HepG2 (cell line): Measurements from ENCODE around the gene POLRMT. TPM values are rescaled to one million over a fixed set of nuclear protein-coding genes. Genes with fewer than 3 reads are reported as not detected.

Experiments
- DR1 ChIP-seq: sonication (generic); formaldehyde crosslinking; IDR thresholded peaks from 2 replicates; pipeline ENCODE4 v1.8.0; 2021; ENCODE audit warnings: mild to moderate bottlenecking, missing genetic modification reagents, inconsistent platforms
- FOXA3 ChIP-seq: IDR thresholded peaks from 2 replicates; pipeline ENCODE4 v1.6.1; 2016; ENCODE audit warnings: missing genetic modification reagents, missing compliant biosample characterization
- HNRNPUL1 ChIP-seq: fragments of 200-400 bp; formaldehyde crosslinking; IDR thresholded peaks from 2 replicates; pipeline ENCODE4 v1.6.1; 2017; ENCODE audit warnings: low read depth, mild to moderate bottlenecking, low read length, moderate library complexity
- HOXA3 ChIP-seq: sonication (generic); formaldehyde crosslinking; IDR thresholded peaks from 2 replicates; pipeline ENCODE4 v1.5.0; 2020; ENCODE audit warnings: missing genetic modification reagents
- KLF9 ChIP-seq: IDR thresholded peaks from 2 replicates; pipeline ENCODE4 v1.6.1; 2016; ENCODE audit warnings: low read depth
- MIXL1 ChIP-seq: IDR thresholded peaks from 2 replicates; pipeline ENCODE4 v1.6.1; 2016
- POLR2G ChIP-seq: fragments of 200-400 bp; formaldehyde crosslinking; IDR thresholded peaks from 2 replicates; pipeline ENCODE4 v1.6.1; 2018; ENCODE audit warnings: mild to moderate bottlenecking, low read depth, low read length, moderate library complexity
- RBM22 ChIP-seq: fragments of 200-400 bp; formaldehyde crosslinking; optimal IDR thresholded peaks from 2 replicates; pipeline ENCODE3; 2017; ENCODE audit warnings: mild to moderate bottlenecking, low read length, moderate library complexity
- RFX3 ChIP-seq: IDR thresholded peaks from 2 replicates; pipeline ENCODE4 v1.6.1; 2016; ENCODE audit warnings: missing biosample characterization, missing genetic modification reagents
- SMAD1 ChIP-seq: sonication (generic); formaldehyde crosslinking; IDR thresholded peaks from 2 replicates; pipeline ENCODE4 v1.4.0; 2020; ENCODE audit warnings: missing genetic modification reagents, low read depth, mild to moderate bottlenecking, borderline replicate concordance
- SOX5 ChIP-seq: IDR thresholded peaks from 2 replicates; pipeline ENCODE4 v1.6.1; 2016; ENCODE audit warnings: borderline replicate concordance
- YEATS4 ChIP-seq: sonication (generic); formaldehyde crosslinking; IDR thresholded peaks from 2 replicates; pipeline ENCODE4 v1.4.0; 2020; ENCODE audit warnings: missing genetic modification reagents, borderline replicate concordance
- ZNF282 ChIP-seq: fragments of 450-650 bp; IDR thresholded peaks from 2 replicates; pipeline ENCODE4 v1.6.1; 2018; ENCODE audit not compliant: partially characterized antibody
- ZNF430 ChIP-seq: sonication (generic); formaldehyde crosslinking; IDR thresholded peaks from 2 replicates; pipeline ENCODE4 v1.9.0; 2021; ENCODE audit warnings: mild to moderate bottlenecking, missing genetic modification reagents
- ZNF547 ChIP-seq: sonication (generic); formaldehyde crosslinking; IDR thresholded peaks from 2 replicates; pipeline ENCODE4 v1.5.1; 2020; ENCODE audit warnings: mild to moderate bottlenecking, missing genetic modification reagents
- ZNF598 ChIP-seq: sonication (generic); formaldehyde crosslinking; IDR thresholded peaks from 2 replicates; pipeline ENCODE4 v1.5.1; 2020; ENCODE audit warnings: mild to moderate bottlenecking, missing genetic modification reagents, borderline replicate concordance
- ZNF746 ChIP-seq: sonication (generic); formaldehyde crosslinking; IDR thresholded peaks from 2 replicates; pipeline ENCODE4 v1.8.0; 2022; ENCODE audit warnings: mild to moderate bottlenecking, missing genetic modification reagents
- ZNF816 ChIP-seq: sonication (generic); formaldehyde crosslinking; IDR thresholded peaks from 2 replicates; pipeline ENCODE4 v1.8.0; 2022; ENCODE audit warnings: missing genetic modification reagents, mild to moderate bottlenecking, borderline replicate concordance
- ZNF879 ChIP-seq: sonication (generic); formaldehyde crosslinking; IDR thresholded peaks from 2 replicates; pipeline ENCODE4 v1.8.1; 2023; ENCODE audit warnings: missing genetic modification reagents
- ZSCAN21 ChIP-seq: sonication (generic); formaldehyde crosslinking; IDR thresholded peaks from 2 replicates; pipeline ENCODE4 v1.8.0; 2022; ENCODE audit warnings: mild to moderate bottlenecking, missing genetic modification reagents, moderate library complexity, borderline replicate concordance
- ZSCAN30 ChIP-seq: sonication (generic); formaldehyde crosslinking; IDR thresholded peaks from 2 replicates; pipeline ENCODE4 v1.5.0; 2020; ENCODE audit warnings: mild to moderate bottlenecking, missing genetic modification reagents
- polyA plus RNA-seq, 8 experiments: library from polyadenylated mRNA; depleted of rRNA in 3 of 8; stranded (reverse) in 7 of 8; unstranded in 1 of 8; fragments of >200 nt; fragmentation: Illumina TruSeq in 4 of 8; extraction: Trizol in 4 of 8; gene quantifications; 2 replicates each; pipeline versions ENCODE4 v1.2.1 to v1.2.3, GENCODE V29; 2011 to 2016; ENCODE audit warnings: low read depth in 4 of 8, missing spikeins in 1 of 8, mixed read lengths in 1 of 8; ENCODE audit not compliant: insufficient read depth in 1 of 8
- total RNA-seq, 5 experiments: library from RNA; depleted of rRNA; stranded (reverse); fragments of >200 nt; fragmentation: Illumina TruSeq; extraction: Trizol; gene quantifications; 2 replicates each; pipeline ENCODE4 v1.2.3, GENCODE V29; 2016; ENCODE audit warnings: low read depth in 1 of 5
- TF ChIP-seq, protein P1 (sequence below): sonication (generic); formaldehyde crosslinking; IDR thresholded peaks from 2 replicates; pipeline ENCODE4 v1.4.0; 2020; ENCODE audit warnings: mild to moderate bottlenecking, missing genetic modification reagents
- TF ChIP-seq, protein P2 (sequence below): conservative IDR thresholded peaks from 2 replicates; pipeline ENCODE4 v1.6.1; 2018; ENCODE audit warnings: missing genetic modification reagents
- TF ChIP-seq, protein P3 (sequence below): sonication (generic); formaldehyde crosslinking; IDR thresholded peaks from 2 replicates; pipeline ENCODE4 v1.5.0; 2020; ENCODE audit warnings: missing genetic modification reagents, mild to moderate bottlenecking, borderline replicate concordance
- TF ChIP-seq, protein P4 (sequence below): sonication (generic); formaldehyde crosslinking; IDR thresholded peaks from 2 replicates; pipeline ENCODE4 v1.4.0; 2020; ENCODE audit warnings: missing genetic modification reagents
- TF ChIP-seq, protein P5 (sequence below): sonication (generic); formaldehyde crosslinking; IDR thresholded peaks from 2 replicates; pipeline ENCODE4 v1.5.0; 2020; ENCODE audit warnings: missing genetic modification reagents

Gene POLRMT
- total and polyA plus RNA-seq, 2 of the 13 experiments (the other 11 are each of a cell fraction or from before 2014, with no cell fraction given) = 78.0 to 101 TPM

DNA sequence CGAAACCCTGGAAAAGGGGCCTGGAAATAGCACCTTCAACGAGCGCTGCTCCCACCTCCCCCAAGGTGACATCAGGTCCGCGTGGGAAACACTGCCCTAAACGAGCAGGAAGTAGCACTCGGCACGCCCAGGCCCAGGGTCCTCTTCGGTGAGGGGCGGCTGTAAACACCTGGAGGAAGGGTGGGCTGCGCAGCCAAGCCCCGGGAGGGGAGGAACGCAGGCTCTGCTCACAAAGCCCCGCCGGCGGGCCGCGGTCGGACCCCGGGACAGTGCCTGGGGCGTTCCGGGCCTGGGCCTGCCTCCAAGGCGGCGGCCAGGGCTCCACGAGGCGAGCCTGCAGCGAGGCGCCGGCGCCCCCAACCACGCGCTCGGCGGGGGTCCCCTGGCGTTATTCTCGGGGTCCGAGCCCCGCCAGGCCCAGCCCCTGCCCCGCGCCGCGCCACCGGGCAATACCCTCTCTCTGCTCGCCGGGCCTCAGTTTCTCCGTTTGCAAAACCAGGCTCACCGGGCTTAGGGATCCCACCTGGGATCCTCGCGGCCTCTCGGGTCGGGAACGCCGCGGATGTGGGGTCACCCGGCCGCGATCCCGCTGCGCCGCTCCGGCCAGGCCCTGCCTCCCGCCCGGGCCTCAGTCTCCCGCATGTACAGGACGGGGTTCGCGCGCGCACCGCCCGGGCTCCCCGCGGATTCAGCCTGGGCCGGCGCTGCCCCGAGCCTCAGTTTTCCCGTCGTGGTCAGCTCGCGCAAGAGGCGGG is 29.0 kb upstream of the POLRMT start (continued):
- peak; percentile 77 for TF ChIP-seq ZNF816 (CRISPR knock-in tag)
- no peak for TF ChIP-seq KLF9 (CRISPR knock-in tag)
- TF ChIP-seq, protein P1, sequence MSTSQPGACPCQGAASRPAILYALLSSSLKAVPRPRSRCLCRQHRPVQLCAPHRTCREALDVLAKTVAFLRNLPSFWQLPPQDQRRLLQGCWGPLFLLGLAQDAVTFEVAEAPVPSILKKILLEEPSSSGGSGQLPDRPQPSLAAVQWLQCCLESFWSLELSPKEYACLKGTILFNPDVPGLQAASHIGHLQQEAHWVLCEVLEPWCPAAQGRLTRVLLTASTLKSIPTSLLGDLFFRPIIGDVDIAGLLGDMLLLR (CRISPR knock-in tag) = no peak
- no peak for TF ChIP-seq SMAD1 (CRISPR knock-in tag)
- TF ChIP-seq HOXA3 (CRISPR knock-in tag) = 0 out of 2 replicates have a peak, but pooled peaks have one; percentile 10
- TF ChIP-seq POLR2G = peak; percentile 51; the same call in 1 of the 2 replicates
- no peak for TF ChIP-seq SOX5
- TF ChIP-seq, protein P2, sequence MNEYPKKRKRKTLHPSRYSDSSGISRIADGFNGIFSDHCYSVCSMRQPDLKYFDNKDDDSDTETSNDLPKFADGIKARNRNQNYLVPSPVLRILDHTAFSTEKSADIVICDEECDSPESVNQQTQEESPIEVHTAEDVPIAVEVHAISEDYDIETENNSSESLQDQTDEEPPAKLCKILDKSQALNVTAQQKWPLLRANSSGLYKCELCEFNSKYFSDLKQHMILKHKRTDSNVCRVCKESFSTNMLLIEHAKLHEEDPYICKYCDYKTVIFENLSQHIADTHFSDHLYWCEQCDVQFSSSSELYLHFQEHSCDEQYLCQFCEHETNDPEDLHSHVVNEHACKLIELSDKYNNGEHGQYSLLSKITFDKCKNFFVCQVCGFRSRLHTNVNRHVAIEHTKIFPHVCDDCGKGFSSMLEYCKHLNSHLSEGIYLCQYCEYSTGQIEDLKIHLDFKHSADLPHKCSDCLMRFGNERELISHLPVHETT (CRISPR knock-in tag) = no peak
- no peak for TF ChIP-seq ZSCAN30 (CRISPR knock-in tag)
- TF ChIP-seq ZNF879 (CRISPR knock-in tag) = no peak
- no peak for TF ChIP-seq RFX3 (CRISPR knock-in tag)
- no peak for TF ChIP-seq ZNF598 (CRISPR knock-in tag)
- TF ChIP-seq RBM22 = no peak
- TF ChIP-seq HNRNPUL1 = no peak
- TF ChIP-seq FOXA3 (CRISPR knock-in tag) = no peak
- TF ChIP-seq, protein P3, sequence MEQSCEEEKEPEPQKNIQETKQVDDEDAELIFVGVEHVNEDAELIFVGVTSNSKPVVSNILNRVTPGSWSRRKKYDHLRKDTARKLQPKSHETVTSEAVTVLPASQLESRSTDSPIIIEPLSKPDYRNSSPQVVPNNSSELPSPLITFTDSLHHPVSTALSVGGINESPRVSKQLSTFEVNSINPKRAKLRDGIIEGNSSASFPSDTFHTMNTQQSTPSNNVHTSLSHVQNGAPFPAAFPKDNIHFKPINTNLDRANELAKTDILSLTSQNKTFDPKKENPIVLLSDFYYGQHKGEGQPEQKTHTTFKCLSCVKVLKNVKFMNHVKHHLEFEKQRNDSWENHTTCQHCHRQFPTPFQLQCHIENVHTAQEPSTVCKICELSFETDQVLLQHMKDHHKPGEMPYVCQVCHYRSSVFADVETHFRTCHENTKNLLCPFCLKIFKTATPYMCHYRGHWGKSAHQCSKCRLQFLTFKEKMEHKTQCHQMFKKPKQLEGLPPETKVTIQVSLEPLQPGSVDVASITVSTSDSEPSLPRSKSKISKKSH (CRISPR knock-in tag) = no peak
- no peak for TF ChIP-seq MIXL1 (CRISPR knock-in tag)
- TF ChIP-seq ZNF430 = 0 out of 2 replicates have a peak, but pooled peaks have one; percentile 16
- TF ChIP-seq ZSCAN21 (CRISPR knock-in tag) = no peak; the same call in 1 of the 2 replicates
- TF ChIP-seq YEATS4 (CRISPR knock-in tag) = no peak
- TF ChIP-seq ZNF746 (CRISPR knock-in tag) = no peak
- no peak for TF ChIP-seq ZNF282
- TF ChIP-seq, protein P4, sequence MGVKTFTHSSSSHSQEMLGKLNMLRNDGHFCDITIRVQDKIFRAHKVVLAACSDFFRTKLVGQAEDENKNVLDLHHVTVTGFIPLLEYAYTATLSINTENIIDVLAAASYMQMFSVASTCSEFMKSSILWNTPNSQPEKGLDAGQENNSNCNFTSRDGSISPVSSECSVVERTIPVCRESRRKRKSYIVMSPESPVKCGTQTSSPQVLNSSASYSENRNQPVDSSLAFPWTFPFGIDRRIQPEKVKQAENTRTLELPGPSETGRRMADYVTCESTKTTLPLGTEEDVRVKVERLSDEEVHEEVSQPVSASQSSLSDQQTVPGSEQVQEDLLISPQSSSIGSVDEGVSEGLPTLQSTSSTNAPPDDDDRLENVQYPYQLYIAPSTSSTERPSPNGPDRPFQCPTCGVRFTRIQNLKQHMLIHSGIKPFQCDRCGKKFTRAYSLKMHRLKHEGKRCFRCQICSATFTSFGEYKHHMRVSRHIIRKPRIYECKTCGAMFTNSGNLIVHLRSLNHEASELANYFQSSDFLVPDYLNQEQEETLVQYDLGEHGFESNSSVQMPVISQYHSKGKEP (CRISPR knock-in tag) = no peak
- TF ChIP-seq, protein P5, sequence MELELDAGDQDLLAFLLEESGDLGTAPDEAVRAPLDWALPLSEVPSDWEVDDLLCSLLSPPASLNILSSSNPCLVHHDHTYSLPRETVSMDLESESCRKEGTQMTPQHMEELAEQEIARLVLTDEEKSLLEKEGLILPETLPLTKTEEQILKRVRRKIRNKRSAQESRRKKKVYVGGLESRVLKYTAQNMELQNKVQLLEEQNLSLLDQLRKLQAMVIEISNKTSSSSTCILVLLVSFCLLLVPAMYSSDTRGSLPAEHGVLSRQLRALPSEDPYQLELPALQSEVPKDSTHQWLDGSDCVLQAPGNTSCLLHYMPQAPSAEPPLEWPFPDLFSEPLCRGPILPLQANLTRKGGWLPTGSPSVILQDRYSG (CRISPR knock-in tag) = no peak
- no peak for TF ChIP-seq DR1 (CRISPR knock-in tag)
- no peak for TF ChIP-seq ZNF547 (CRISPR knock-in tag)
